ENCODE data around the gene CRTAC1. TPM values are rescaled to one million over a fixed set of nuclear protein-coding genes. Genes with fewer than 3 reads are reported as not detected.
A peak's percentile ranks its signal among the peaks of the same experiment; 100 is the strongest.

Gene CRTAC1
- total RNA-seq, 1 experiment from 2014 or later = not detected

GRCh38 chr10:97974526-97975525 lies 55.6 kb downstream of the CRTAC1 start:
- no peak for DNase-seq (ENCODE audit: low spot score)

- no peak for DNase-seq (ENCODE audit: low spot score)
Observed at GRCh38 chr10:97974100-97974499, 56.3 kb downstream of the CRTAC1 start.

GRCh38 chr10:97969538-97970079 lies 60.8 kb downstream of the CRTAC1 start:
- DNase-seq (ENCODE audit: low spot score) = no peak

GRCh38 chr10:97964748-97965147 lies 65.7 kb downstream of the CRTAC1 start:
- DNase-seq (ENCODE audit: low spot score) = no peak

- DNase-seq (ENCODE audit: low spot score) = peak; percentile 6
Observed at GRCh38 chr10:97961945-97962344, 68.5 kb downstream of the CRTAC1 start.

- DNase-seq (ENCODE audit: low spot score) = no peak
Observed at GRCh38 chr10:97960269-97961056, 70.0 kb downstream of the CRTAC1 start.

GRCh38 chr10:97949462-97949861 lies 81.0 kb downstream of the CRTAC1 start:
- DNase-seq (ENCODE audit: low spot score) = no peak

GRCh38 chr10:97948822-97949221 lies 81.6 kb downstream of the CRTAC1 start:
- DNase-seq (ENCODE audit: low spot score) = no peak

GRCh38 chr10:97944772-97945171 lies 85.6 kb downstream of the CRTAC1 start:
- DNase-seq (ENCODE audit: low spot score) = no peak

GRCh38 chr10:97943294-97943693 lies 87.1 kb downstream of the CRTAC1 start:
- no peak for DNase-seq (ENCODE audit: low spot score)

GRCh38 chr10:97940534-97940933 lies 89.9 kb downstream of the CRTAC1 start:
- no peak for DNase-seq (ENCODE audit: low spot score)

- DNase-seq (ENCODE audit: low spot score) = no peak
Observed at GRCh38 chr10:97939446-97939990, 90.9 kb downstream of the CRTAC1 start.

GRCh38 chr10:97937928-97938327 lies 92.5 kb downstream of the CRTAC1 start:
- DNase-seq (ENCODE audit: low spot score) = no peak

- DNase-seq (ENCODE audit: low spot score) = no peak
Observed at GRCh38 chr10:97937054-97937453, 93.4 kb downstream of the CRTAC1 start.

GRCh38 chr10:97936126-97936525 lies 94.3 kb downstream of the CRTAC1 start:
- DNase-seq (ENCODE audit: low spot score) = no peak

GRCh38 chr10:97932932-97933530 lies 97.4 kb downstream of the CRTAC1 start:
- no peak for DNase-seq (ENCODE audit: low spot score)

- no peak for DNase-seq (ENCODE audit: low spot score)
Observed at GRCh38 chr10:97931041-97931440, 99.4 kb downstream of the CRTAC1 start.

GRCh38 chr10:97928897-97929296 lies 101.5 kb downstream of the CRTAC1 start:
- DNase-seq (ENCODE audit: low spot score) = no peak

- DNase-seq (ENCODE audit: low spot score) = no peak
Observed at GRCh38 chr10:97927622-97928021, 102.8 kb downstream of the CRTAC1 start.

GRCh38 chr10:97926055-97926454 lies 104.4 kb downstream of the CRTAC1 start:
- no peak for DNase-seq (ENCODE audit: low spot score)

GRCh38 chr10:97925308-97925938 lies 105.0 kb downstream of the CRTAC1 start:
- DNase-seq (ENCODE audit: low spot score) = no peak
